Mononuclear cell (primary cell): Measurements from ENCODE around the gene PPIF. TPM values are rescaled to one million over a fixed set of nuclear protein-coding genes. Genes with fewer than 3 reads are reported as not detected.
"Not testable (repeated sequence)": the region's sequence is repeated elsewhere in the genome, so short reads cannot be mapped to it uniquely, and the experiment has no call there.

ENCODE experiments used
- H3K27me3 ChIP-seq: 2 replicates; pipeline ENCODE4 v1.6.0; 2011; ENCODE audit warnings: low read length, control low read depth; ENCODE audit not compliant: insufficient read depth
- H3K4me1 ChIP-seq: 2 replicates; pipeline ENCODE4 v1.5.1; 2011; ENCODE audit warnings: mild to moderate bottlenecking, low read length, control low read depth; ENCODE audit not compliant: insufficient read depth
- H3K4me3 ChIP-seq: 2 replicates; pipeline ENCODE4 v1.5.1; 2011; ENCODE audit warnings: mild to moderate bottlenecking, low read length, moderate library complexity
- H3K9me3 ChIP-seq: 2 replicates; pipeline ENCODE4 v1.5.1; 2011; ENCODE audit warnings: low read depth, mild to moderate bottlenecking, control low read depth, low read length
- total RNA-seq: library from RNA; depleted of rRNA; stranded (reverse); fragments of >200 nt; gene quantifications from one replicate; pipeline ENCODE4 v1.2.3, GENCODE V29; 2012

The PPIF gene
- total RNA-seq, 1 donor = 146 TPM

- no peak overlapping the region for H3K4me3 ChIP-seq
- peaks cover 13% of the 10 kb centered on the region for H3K4me1 ChIP-seq
- no peaks in the 10 kb centered on the region for H3K27me3 ChIP-seq
- no peaks in the 10 kb centered on the region for H3K9me3 ChIP-seq
These were observed 12.7 kb upstream of the PPIF start for GRCh38 chr10:79334573-79334972.

DNA sequence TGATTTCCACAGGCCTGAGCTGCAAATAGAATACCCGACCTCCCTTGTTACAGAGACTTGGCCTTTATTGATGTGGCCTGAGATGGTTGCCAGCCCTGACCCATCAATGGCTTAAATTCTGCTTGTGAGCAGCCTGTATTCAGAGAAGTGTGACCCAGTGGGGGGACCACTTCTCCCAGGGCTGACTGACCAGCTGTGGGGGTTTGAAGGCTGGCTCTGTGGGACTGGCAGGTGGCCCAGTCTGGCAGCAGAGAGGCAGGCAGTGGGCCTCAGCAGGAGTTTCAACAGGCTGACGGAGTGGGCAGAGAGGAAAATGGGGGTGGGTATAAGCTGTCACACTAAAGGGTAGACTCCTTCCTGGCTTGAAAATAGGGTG, 12.2 kb upstream of the PPIF start:
- Histone ChIP-seq H3K9me3 (no peaks in the 10 kb centered on the region), H3K4me3 (no peak overlapping the region), H3K4me1 (peaks cover 13% of the 10 kb centered on the region), H3K27me3 (no peaks in the 10 kb centered on the region)

DNA sequence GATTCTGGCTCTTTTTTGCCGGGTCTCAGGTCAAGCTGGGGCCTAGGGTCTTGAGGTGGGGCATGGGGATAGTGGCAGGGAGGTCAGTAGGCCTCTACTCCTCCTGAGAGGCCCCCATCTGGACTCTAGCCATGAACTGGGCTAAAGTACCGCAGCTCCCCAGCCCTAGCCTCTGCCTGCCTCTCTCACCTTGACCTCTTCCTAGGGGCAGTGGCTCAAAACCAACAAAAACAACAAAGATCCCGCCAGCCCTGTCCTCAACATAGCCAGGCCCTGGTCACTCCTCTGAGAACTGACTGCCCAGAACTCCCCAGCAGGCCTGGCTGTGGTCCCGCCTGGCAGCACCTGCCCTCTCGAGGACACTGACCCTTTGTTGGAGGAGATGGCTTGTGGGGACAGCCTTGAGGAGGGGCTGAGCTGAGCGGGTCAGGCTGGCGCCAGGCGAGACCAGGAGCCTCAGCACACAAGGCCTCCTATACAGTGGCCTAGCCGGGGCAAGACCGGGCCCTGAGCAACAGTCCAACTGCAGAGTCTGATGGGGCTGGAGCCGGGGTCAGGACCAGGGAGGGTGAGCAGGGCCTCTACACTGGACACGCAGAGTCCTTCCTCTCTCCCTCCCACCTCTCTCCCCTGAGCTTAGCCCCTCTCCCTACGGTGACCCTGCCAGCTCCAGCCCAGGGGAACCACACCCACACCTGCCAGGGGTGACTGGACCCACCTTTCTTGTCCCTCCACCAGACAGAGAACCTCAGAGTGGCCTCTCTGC, 11.6 kb upstream of the PPIF start:
- peaks cover 13% of the 10 kb centered on the region for H3K4me1 ChIP-seq
- H3K27me3 ChIP-seq = no peaks in the 10 kb centered on the region
- no peak overlapping the region for H3K4me3 ChIP-seq
- no peaks in the 10 kb centered on the region for H3K9me3 ChIP-seq

DNA sequence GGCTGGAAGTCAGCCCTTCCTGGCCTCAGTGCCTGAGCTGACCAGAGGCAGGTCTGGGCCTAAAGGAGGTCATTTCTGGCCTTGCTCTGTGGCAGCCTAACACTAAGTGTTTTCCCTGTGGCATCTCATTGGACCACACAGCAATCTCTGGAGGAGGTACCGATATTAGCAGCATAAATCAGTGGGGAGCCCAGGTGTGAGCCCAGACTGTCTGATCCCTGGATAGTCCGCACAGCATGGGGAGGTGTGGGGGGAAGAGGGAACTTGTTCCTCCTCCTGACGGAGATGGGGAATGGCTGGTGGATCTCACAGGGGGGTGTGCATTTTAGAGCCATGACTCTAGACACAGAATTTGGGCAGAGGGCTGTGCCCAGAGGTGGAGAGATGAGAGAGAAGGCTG, 11.0 kb upstream of the PPIF start:
- peaks cover 9% of the 10 kb centered on the region for H3K4me1 ChIP-seq
- H3K27me3 ChIP-seq = no peaks in the 10 kb centered on the region
- no peaks in the 10 kb centered on the region for H3K9me3 ChIP-seq
- H3K4me3 ChIP-seq = no peak overlapping the region

- H3K27me3 ChIP-seq = no peaks in the 10 kb centered on the region
- no peaks in the 10 kb centered on the region for H3K9me3 ChIP-seq
These were observed 10.5 kb upstream of the PPIF start for GRCh38 chr10:79336739-79337138.

GRCh38 chr10:79337783-79338469, 9.3 kb upstream of the PPIF start:
- H3K4me3 ChIP-seq, H3K4me1 ChIP-seq, H3K27me3 ChIP-seq, H3K9me3 ChIP-seq: not testable (repeated sequence)

More at GRCh38 chr10:79336739-79337138, 10.5 kb upstream of the PPIF start:
- Histone ChIP-seq H3K4me3 (no peak overlapping the region), H3K4me1 (peaks cover 5% of the 10 kb centered on the region)

GRCh38 chr10:79339266-79339665, 8.0 kb upstream of the PPIF start:
- Histone ChIP-seq H3K27me3 (no peaks in the 10 kb centered on the region), H3K4me1 (peaks cover 10% of the 10 kb centered on the region), H3K4me3 (no peak overlapping the region), H3K9me3 (no peaks in the 10 kb centered on the region)

- no peak overlapping the region for H3K4me3 ChIP-seq
- H3K27me3 ChIP-seq = no peaks in the 10 kb centered on the region
- no peaks in the 10 kb centered on the region for H3K9me3 ChIP-seq
- peaks cover 24% of the 10 kb centered on the region for H3K4me1 ChIP-seq
These were observed 6.5 kb upstream of the PPIF start for GRCh38 chr10:79340646-79341244.

- Histone ChIP-seq H3K27me3 (no peaks in the 10 kb centered on the region), H3K4me1 (peaks cover 38% of the 10 kb centered on the region), H3K9me3 (no peaks in the 10 kb centered on the region), H3K4me3 (no peak overlapping the region)
These were observed 4.9 kb upstream of the PPIF start for GRCh38 chr10:79342295-79342761.

- H3K4me1 ChIP-seq = peaks cover 43% of the 10 kb centered on the region
- no peaks in the 10 kb centered on the region for H3K27me3 ChIP-seq
- H3K9me3 ChIP-seq = no peaks in the 10 kb centered on the region
- no peak overlapping the region for H3K4me3 ChIP-seq
These were observed 4.3 kb upstream of the PPIF start for GRCh38 chr10:79342811-79343561.

- H3K4me3 ChIP-seq = no peak overlapping the region
- peaks cover 59% of the 10 kb centered on the region for H3K4me1 ChIP-seq
- no peaks in the 10 kb centered on the region for H3K27me3 ChIP-seq
- no peaks in the 10 kb centered on the region for H3K9me3 ChIP-seq
These were observed 2.6 kb upstream of the PPIF start for GRCh38 chr10:79344502-79345195.

GRCh38 chr10:79345241-79346011, 1.8 kb upstream of the PPIF start:
- H3K27me3 ChIP-seq = no peaks in the 10 kb centered on the region
- H3K4me1 ChIP-seq = peaks cover 67% of the 10 kb centered on the region
- no peaks in the 10 kb centered on the region for H3K9me3 ChIP-seq
- no peak overlapping the region for H3K4me3 ChIP-seq

- Histone ChIP-seq H3K4me1 (peaks cover 72% of the 10 kb centered on the region), H3K27me3 (no peaks in the 10 kb centered on the region), H3K9me3 (no peaks in the 10 kb centered on the region), H3K4me3 (no peak overlapping the region)
These were observed 1.3 kb upstream of the PPIF start for GRCh38 chr10:79346012-79346340.
